ENCODE measurements around the gene PPP1R13B. TPM values are rescaled to one million over a fixed set of nuclear protein-coding genes. Genes with fewer than 3 reads are reported as not detected.
"Not testable (repeated sequence)": the region's sequence is repeated elsewhere in the genome, so short reads cannot be mapped to it uniquely, and the experiment has no call there.

PPP1R13B gene
- polyA plus RNA-seq, 1 of the 3 experiments (the other 2 are of a cell fraction): 5.7 TPM

- no peaks in the 10 kb centered on the region for H3K9me2 ChIP-seq
- H3K9me3 ChIP-seq: no peaks in the 10 kb centered on the region
- DNase-seq: no peak
- H2AFZ ChIP-seq (ENCODE audit: low read depth): no peak overlapping the region
- 0 out of 2 replicates have a peak, but pooled peaks cover 2% of the 10 kb centered on the region for H4K20me1 ChIP-seq (ENCODE audit: insufficient read depth)
- H3K36me3 ChIP-seq (replicated peaks in 1 of 2; ENCODE audit: control insufficient read depth in 1 of 2, insufficient read depth in 2 of 2, low read length in 1 of 2): no peaks in the 10 kb centered on the region
- no peak for TF ChIP-seq TAF1 (IDR thresholded peaks at IDR 0.05; ENCODE audit: borderline replicate concordance, low read depth, low read length)
- no peak for TF ChIP-seq MXI1 (IDR thresholded peaks at IDR 0.05; ENCODE audit: low read depth, low read length)
- TF ChIP-seq ZBTB33 (IDR thresholded peaks at IDR 0.05; ENCODE audit: borderline replicate concordance, low read depth): no peak
- no peak for TF ChIP-seq FOSL2 (IDR thresholded peaks at IDR 0.05; ENCODE audit: borderline replicate concordance, low read depth)
- no peak for TF ChIP-seq RAD21 (IDR thresholded peaks at IDR 0.05; ENCODE audit: low read length)
- no peak for TF ChIP-seq ELF1 (IDR thresholded peaks at IDR 0.05)
- peaks cover 9% of the 10 kb centered on the region; the same call in 1 of the 2 replicates for H3K79me2 ChIP-seq (ENCODE audit: insufficient read depth)
- H3K4me2 ChIP-seq: no peak overlapping the region; the same call in 1 of the 2 replicates
- WGBS (ENCODE audit: low lambda C conversion rate): 96% methylated on average over 4 of the region's 4 CpGs
- H3K4me1 ChIP-seq (ENCODE audit: control insufficient read depth in 1 of 2, insufficient read depth in 2 of 2, low read depth in 1 of 2, low read length in 1 of 2): 0 out of 4 replicates have a peak, but pooled peaks cover 0 to 4% of the 10 kb centered on the region in 2 experiments
- H3K27ac ChIP-seq (ENCODE audit: low read depth in 2 of 2, low read length in 1 of 2): no peak overlapping the region
- ChIA-PET CTCF (interaction anchor here (1.2 to 10.7 kb wide), 2 partner anchors 99 to 111 kb away, joined by 4 to 197 read pairs; no protein-coding TSS in a partner anchor), POLR2A (no interaction called here)
- peaks cover 6% of the 10 kb centered on the region for H3F3A ChIP-seq (replicated peaks; ENCODE audit: insufficient read depth)
- H3K9ac ChIP-seq: no peak overlapping the region
- no peaks in the 10 kb centered on the region for H3K27me3 ChIP-seq (ENCODE audit: insufficient read depth)
- no peak overlapping the region for H3K4me3 ChIP-seq (ENCODE audit: low read depth in 2 of 2, low read length in 1 of 2)
Measured at GRCh38 chr14:103801459-103801858, 45.9 kb downstream of the PPP1R13B start.

DNA sequence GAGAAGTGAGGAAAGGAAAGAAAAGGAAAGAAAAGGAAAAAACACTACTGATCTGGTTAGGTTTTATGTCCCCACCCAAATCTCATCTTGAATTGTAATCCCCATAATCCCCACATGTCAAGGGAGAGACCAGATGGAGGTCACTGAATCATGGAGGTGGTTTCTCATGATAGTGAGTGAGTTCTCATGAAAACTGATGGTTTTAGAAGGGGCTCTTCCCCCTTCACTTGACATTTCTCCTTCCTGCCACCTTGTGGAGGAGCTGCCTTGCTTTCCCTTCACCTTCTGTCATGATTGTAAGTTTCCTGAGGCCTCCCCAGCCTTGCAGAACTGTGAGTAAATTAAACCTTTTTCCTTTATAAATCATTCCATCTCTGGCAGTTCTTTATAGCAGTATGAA lies 54.2 kb downstream of the PPP1R13B start:
- POLR2A ChIA-PET: interaction anchor here (1.1 kb wide), 1 partner anchor 10 kb away, joined by 3 read pairs; no protein-coding TSS in a partner anchor
- CTCF ChIA-PET: interaction anchor here (7.7 kb wide), 1 partner anchor 13 kb away, joined by 45 read pairs; no protein-coding TSS in a partner anchor
- H3F3A ChIP-seq (replicated peaks; ENCODE audit: insufficient read depth); H3K27ac ChIP-seq (ENCODE audit: low read depth in 2 of 2, low read length in 1 of 2); H3K36me3 ChIP-seq (replicated peaks in 1 of 2; ENCODE audit: control insufficient read depth in 1 of 2, insufficient read depth in 2 of 2, low read length in 1 of 2); DNase-seq; H3K4me1 ChIP-seq (ENCODE audit: control insufficient read depth in 1 of 2, insufficient read depth in 2 of 2, low read depth in 1 of 2, low read length in 1 of 2); H3K4me2 ChIP-seq; H3K27me3 ChIP-seq (ENCODE audit: insufficient read depth); H3K4me3 ChIP-seq (ENCODE audit: low read depth in 2 of 2, low read length in 1 of 2); H3K9me3 ChIP-seq; H2AFZ ChIP-seq (ENCODE audit: low read depth); H4K20me1 ChIP-seq (ENCODE audit: insufficient read depth); H3K9ac ChIP-seq; H3K9me2 ChIP-seq; H3K79me2 ChIP-seq (ENCODE audit: insufficient read depth): not testable (repeated sequence)

- Histone ChIP-seq H3K9ac (no peak overlapping the region), H3K9me2 (no peaks in the 10 kb centered on the region), H3K4me1 (ENCODE audit: control insufficient read depth in 1 of 2, insufficient read depth in 2 of 2, low read depth in 1 of 2, low read length in 1 of 2) (no peaks in the 10 kb centered on the region), H4K20me1 (ENCODE audit: insufficient read depth) (no peaks in the 10 kb centered on the region), H3K9me3 (no peaks in the 10 kb centered on the region), H3K79me2 (ENCODE audit: insufficient read depth) (no peaks in the 10 kb centered on the region), H3K27ac (ENCODE audit: low read depth in 2 of 2, low read length in 1 of 2) (no peak overlapping the region), H3K4me3 (ENCODE audit: low read depth in 2 of 2, low read length in 1 of 2) (no peak overlapping the region), H3K27me3 (ENCODE audit: insufficient read depth) (no peaks in the 10 kb centered on the region), H3K4me2 (no peak overlapping the region), H2AFZ (ENCODE audit: low read depth) (no peak overlapping the region), H3F3A (replicated peaks; ENCODE audit: insufficient read depth) (no peaks in the 10 kb centered on the region), H3K36me3 (replicated peaks in 1 of 2; ENCODE audit: control insufficient read depth in 1 of 2, insufficient read depth in 2 of 2, low read length in 1 of 2) (peaks cover 0 to 8% of the 10 kb centered on the region in 2 experiments)
- DNase-seq: no peak
- ChIA-PET CTCF (interaction anchor here (1.0 to 7.7 kb wide), 5 partner anchors 9 to 288 kb away, joined by 3 to 45 read pairs (median 4); no protein-coding TSS in a partner anchor), POLR2A (interaction anchor here (0.9 kb wide), 1 partner anchor 14 kb away, joined by 3 read pairs; no protein-coding TSS in a partner anchor)
- 95% methylated on average over 1 of the region's 1 CpG for WGBS (ENCODE audit: low lambda C conversion rate)
- TF ChIP-seq SMC3 (IDR thresholded peaks at IDR 0.05; ENCODE audit: low read depth, low read length): no peak
- TF ChIP-seq, protein P1, sequence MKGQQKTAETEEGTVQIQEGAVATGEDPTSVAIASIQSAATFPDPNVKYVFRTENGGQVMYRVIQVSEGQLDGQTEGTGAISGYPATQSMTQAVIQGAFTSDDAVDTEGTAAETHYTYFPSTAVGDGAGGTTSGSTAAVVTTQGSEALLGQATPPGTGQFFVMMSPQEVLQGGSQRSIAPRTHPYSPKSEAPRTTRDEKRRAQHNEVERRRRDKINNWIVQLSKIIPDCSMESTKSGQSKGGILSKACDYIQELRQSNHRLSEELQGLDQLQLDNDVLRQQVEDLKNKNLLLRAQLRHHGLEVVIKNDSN (IDR thresholded peaks at IDR 0.05; ENCODE audit: borderline replicate concordance, low read depth): no peak
- no peak for TF ChIP-seq RCOR1 (IDR thresholded peaks at IDR 0.05; ENCODE audit: low read length)
- TF ChIP-seq RXRA (IDR thresholded peaks at IDR 0.05; ENCODE audit: borderline replicate concordance, low read depth): no peak
- TF ChIP-seq RFX5 (IDR thresholded peaks at IDR 0.05; ENCODE audit: low read length): no peak
- TF ChIP-seq JUND (IDR thresholded peaks at IDR 0.05): no peak
- TF ChIP-seq ZBTB33 (IDR thresholded peaks at IDR 0.05; ENCODE audit: borderline replicate concordance, low read depth): no peak
- TF ChIP-seq MEF2A (IDR thresholded peaks at IDR 0.05; ENCODE audit: borderline replicate concordance, low read depth): no peak
- no peak for TF ChIP-seq FOXJ3 (CRISPR knock-in tag; IDR thresholded peaks at IDR 0.05)
- no peak for TF ChIP-seq TCF12 (IDR thresholded peaks at IDR 0.05)
Measured at GRCh38 chr14:103788086-103788485, 59.3 kb downstream of the PPP1R13B start.
